ENCODE measurements around the gene TMEM182. TPM values are rescaled to one million over a fixed set of nuclear protein-coding genes. Genes with fewer than 3 reads are reported as not detected.

Gene TMEM182
- total RNA-seq, 1 donor from 2014 or later = 4.2 TPM

GRCh38 chr2:102798181-102798580 is 36.4 kb downstream of the TMEM182 start:
- H3K27ac Mint-ChIP-seq (ENCODE audit: unreplicated experiment) = no peak overlapping the region
- no peak for TF ChIP-seq CTCF (IDR thresholded peaks at IDR 0.05)
- no peak for DNase-seq (ENCODE audit: low spot score)
- no peaks in the 10 kb centered on the region for H3K4me1 Mint-ChIP-seq (ENCODE audit: low read depth)
- H3K4me3 Mint-ChIP-seq (ENCODE audit: unreplicated experiment) = no peak overlapping the region
- peaks cover 24% of the 10 kb centered on the region for H3K36me3 Mint-ChIP-seq (ENCODE audit: low read depth)
- H3K9me3 Mint-ChIP-seq (ENCODE audit: low read depth) = peaks cover 29% of the 10 kb centered on the region
- H3K27me3 Mint-ChIP-seq (ENCODE audit: low read depth) = no peaks in the 10 kb centered on the region

DNA sequence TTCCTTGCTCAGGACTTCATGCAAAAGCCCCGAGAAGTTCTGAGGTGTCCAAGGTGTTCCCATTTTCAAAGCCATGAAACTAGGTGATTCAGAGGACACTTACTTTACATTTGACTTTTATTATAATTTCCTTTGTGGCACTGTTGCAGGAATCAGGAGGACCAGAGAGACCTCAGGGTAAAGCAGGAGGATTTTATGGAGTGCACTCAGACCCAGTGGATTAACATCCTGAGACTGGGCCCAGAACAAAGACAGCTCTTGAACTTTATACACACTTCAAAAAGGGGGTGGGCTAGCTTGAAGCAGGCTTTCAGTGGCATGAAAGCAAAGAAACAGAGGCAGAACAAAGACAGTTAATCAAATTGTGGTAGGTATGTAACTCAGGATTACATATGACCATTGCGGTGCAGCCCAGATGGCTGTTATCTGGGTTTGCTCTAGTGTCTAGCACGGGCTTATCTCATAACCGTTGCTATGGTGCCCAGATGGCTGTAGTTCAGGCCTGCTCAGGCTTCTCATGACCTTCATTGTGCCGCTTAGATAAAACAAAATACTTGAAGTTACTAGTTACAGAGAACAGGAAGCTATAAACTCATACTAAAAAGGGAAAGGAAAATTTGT is 39.4 kb downstream of the TMEM182 start:
- Mint-ChIP-seq H3K4me3 (ENCODE audit: unreplicated experiment) (no peak overlapping the region), H3K9me3 (ENCODE audit: low read depth) (peaks cover 29% of the 10 kb centered on the region), H3K27ac (ENCODE audit: unreplicated experiment) (no peak overlapping the region), H3K4me1 (ENCODE audit: low read depth) (peaks cover 2% of the 10 kb centered on the region), H3K36me3 (ENCODE audit: low read depth) (peaks cover 24% of the 10 kb centered on the region), H3K27me3 (ENCODE audit: low read depth) (no peaks in the 10 kb centered on the region)
- DNase-seq (ENCODE audit: low spot score) = no peak
- no peak for TF ChIP-seq CTCF (IDR thresholded peaks at IDR 0.05)

GRCh38 chr2:102801858-102802699 is 40.2 kb downstream of the TMEM182 start:
- Mint-ChIP-seq H3K36me3 (ENCODE audit: low read depth) (peaks cover 24% of the 10 kb centered on the region), H3K9me3 (ENCODE audit: low read depth) (peaks cover 29% of the 10 kb centered on the region), H3K4me1 (ENCODE audit: low read depth) (peaks cover 3% of the 10 kb centered on the region), H3K27me3 (ENCODE audit: low read depth) (no peaks in the 10 kb centered on the region), H3K4me3 (ENCODE audit: unreplicated experiment) (no peak overlapping the region), H3K27ac (ENCODE audit: unreplicated experiment) (no peak overlapping the region)
- no peak for DNase-seq (ENCODE audit: low spot score)
- no peak for TF ChIP-seq CTCF (IDR thresholded peaks at IDR 0.05)

DNA sequence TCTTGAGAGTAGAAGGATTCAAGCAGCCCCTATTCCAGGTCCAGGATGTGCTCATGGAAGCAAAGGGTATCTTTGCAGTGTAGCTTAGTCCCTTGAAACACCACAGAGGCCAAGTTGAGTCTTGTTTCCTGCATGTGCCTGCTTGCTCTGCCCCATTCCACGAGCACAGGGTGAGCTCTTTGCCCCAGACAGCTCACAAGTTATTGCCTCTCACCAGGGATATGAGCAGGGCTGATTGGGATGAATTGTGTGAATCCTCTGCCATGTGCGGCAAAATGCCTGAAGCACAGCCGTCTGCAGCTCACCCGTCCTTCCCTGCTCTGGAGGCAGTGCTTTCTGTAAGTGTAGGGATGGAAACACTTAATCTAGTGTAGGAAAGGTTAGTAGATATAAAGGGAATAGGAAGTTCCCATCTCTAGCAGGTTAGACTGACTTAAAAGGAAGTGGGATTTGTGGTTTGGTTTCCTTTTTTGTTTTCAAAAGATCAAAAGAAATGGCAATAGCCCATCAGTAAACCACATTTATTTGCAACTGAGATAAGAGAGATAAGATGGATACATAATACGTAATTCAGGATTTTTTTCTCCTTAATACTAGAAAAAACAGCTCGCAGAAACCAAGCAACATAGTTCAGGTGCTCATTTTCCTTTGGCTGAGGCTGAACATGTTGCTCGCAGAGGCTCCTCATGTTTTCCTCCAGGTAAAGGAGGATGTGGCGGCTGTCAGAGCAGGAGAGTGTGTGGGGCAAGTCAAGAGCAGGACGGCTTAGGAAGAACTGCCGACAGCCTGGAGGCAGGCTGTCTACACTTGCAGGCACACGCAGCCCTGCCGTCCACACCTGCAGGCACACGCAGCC is 41.4 kb downstream of the TMEM182 start:
- Mint-ChIP-seq H3K4me1 (ENCODE audit: low read depth) (peaks cover 3% of the 10 kb centered on the region), H3K27ac (ENCODE audit: unreplicated experiment) (no peak overlapping the region), H3K27me3 (ENCODE audit: low read depth) (no peaks in the 10 kb centered on the region), H3K9me3 (ENCODE audit: low read depth) (peaks cover 29% of the 10 kb centered on the region), H3K4me3 (ENCODE audit: unreplicated experiment) (no peak overlapping the region), H3K36me3 (ENCODE audit: low read depth) (peaks cover 24% of the 10 kb centered on the region)
- no peak for TF ChIP-seq CTCF (IDR thresholded peaks at IDR 0.05)
- no peak for DNase-seq (ENCODE audit: low spot score)

DNA sequence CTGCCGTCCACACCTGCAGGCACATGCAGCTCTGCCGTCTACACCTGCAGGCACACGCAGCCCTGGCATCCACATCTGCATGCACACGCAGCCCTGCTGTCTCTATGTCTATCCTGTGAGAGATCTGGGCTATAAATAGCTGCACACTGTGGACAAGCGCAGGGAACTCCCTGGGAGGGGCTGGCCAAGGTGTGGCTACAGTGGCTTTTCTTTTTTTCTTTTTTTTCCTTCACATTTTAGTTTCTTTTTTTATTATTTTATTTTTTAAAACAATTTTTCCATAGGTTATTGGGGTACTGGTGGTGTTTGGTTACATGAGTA is 42.0 kb downstream of the TMEM182 start:
- Mint-ChIP-seq H3K36me3 (ENCODE audit: low read depth) (peaks cover 24% of the 10 kb centered on the region), H3K9me3 (ENCODE audit: low read depth) (peaks cover 29% of the 10 kb centered on the region), H3K27me3 (ENCODE audit: low read depth) (no peaks in the 10 kb centered on the region), H3K27ac (ENCODE audit: unreplicated experiment) (no peak overlapping the region), H3K4me3 (ENCODE audit: unreplicated experiment) (no peak overlapping the region), H3K4me1 (ENCODE audit: low read depth) (peaks cover 3% of the 10 kb centered on the region)
- no peak for TF ChIP-seq CTCF (IDR thresholded peaks at IDR 0.05)
- DNase-seq (ENCODE audit: low spot score) = no peak

Measured in chondrocyte (in vitro differentiated cells).